ENCODE measurements around the gene PLEKHM2. TPM values are rescaled to one million over a fixed set of nuclear protein-coding genes. Genes with fewer than 3 reads are reported as not detected.

PLEKHM2 gene
- total RNA-seq, 1 experiment from 2014 or later = 41.8 TPM

GRCh38 chr1:15755646-15756040 is 71.5 kb downstream of the PLEKHM2 start:
- H3K36me3 ChIP-seq (ENCODE audit: insufficient read depth, low read length) = no peaks in the 10 kb centered on the region
- DNase-seq = no peak
- no peaks in the 10 kb centered on the region for H3K4me1 ChIP-seq (ENCODE audit: low read length)
- no peaks in the 10 kb centered on the region for H3K27me3 ChIP-seq (ENCODE audit: low read length)
- no peaks in the 10 kb centered on the region for H4K20me1 ChIP-seq (ENCODE audit: insufficient read depth, low read depth, low read length)
- no peaks in the 10 kb centered on the region for H3K79me2 ChIP-seq (ENCODE audit: low read length)
- H3K27ac ChIP-seq (ENCODE audit: low read length) = no peak overlapping the region
- H3K4me3 ChIP-seq (ENCODE audit: low read length) = no peak overlapping the region
- no peak overlapping the region for H3K9ac ChIP-seq (ENCODE audit: low read length)
- no peaks in the 10 kb centered on the region for H3K9me3 ChIP-seq (ENCODE audit: low read length)
- no peak overlapping the region for H2AFZ ChIP-seq (ENCODE audit: low read length)
- H3K4me2 ChIP-seq (ENCODE audit: low read depth, low read length, poor library complexity, severe bottlenecking) = no peak overlapping the region
- no peaks in the 10 kb centered on the region for H3K9me2 ChIP-seq (replicated peaks; ENCODE audit: insufficient read depth, low read length)

DNA sequence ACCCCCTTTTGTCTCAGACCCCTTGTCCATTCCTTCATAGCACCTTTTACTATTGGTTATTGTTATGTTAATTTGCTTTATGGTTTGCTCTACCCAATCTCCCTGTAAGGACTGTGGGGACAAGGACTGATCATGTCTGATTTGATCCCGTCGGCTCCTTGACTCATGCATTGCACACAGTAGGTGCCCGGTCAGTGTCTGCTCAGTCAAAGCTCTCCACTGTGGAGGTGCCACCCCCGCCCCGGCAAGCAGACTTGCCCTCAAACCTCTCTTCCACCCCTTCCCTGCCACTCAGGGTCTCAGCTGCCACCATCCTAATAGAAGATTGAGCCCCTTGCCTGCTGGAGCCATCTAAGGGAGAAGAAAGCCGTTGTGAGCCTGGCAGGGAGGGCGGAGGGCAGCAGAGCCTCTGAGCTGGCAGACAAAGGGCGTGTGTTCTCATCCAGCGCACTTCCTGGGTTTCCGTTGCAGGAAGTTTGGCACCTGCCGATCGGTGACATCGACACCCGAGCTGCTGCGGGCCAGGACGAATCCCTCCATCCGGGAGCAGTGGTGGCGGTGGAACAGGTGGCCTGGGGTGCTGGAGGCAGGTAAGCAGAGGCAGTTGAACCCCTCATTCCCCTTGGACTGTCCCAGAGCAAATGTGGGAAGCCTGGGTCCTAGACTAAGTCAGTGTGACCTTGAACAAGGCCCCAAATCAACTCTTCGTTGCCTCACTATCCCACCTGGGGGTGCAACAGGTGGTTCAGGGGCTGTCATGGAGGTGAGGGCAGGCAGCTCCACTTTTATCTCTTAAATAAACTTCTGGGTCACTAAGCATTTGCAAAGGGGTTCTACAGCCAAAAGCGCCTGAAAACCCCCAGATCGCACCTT is 72.3 kb downstream of the PLEKHM2 start:
- Histone ChIP-seq H2AFZ (ENCODE audit: low read length) (no peak overlapping the region), H3K36me3 (ENCODE audit: insufficient read depth, low read length) (no peaks in the 10 kb centered on the region), H3K9me2 (replicated peaks; ENCODE audit: insufficient read depth, low read length) (no peaks in the 10 kb centered on the region), H3K4me2 (ENCODE audit: low read depth, low read length, poor library complexity, severe bottlenecking) (no peak overlapping the region), H4K20me1 (ENCODE audit: insufficient read depth, low read depth, low read length) (no peaks in the 10 kb centered on the region), H3K4me3 (ENCODE audit: low read length) (no peak overlapping the region), H3K9me3 (ENCODE audit: low read length) (no peaks in the 10 kb centered on the region), H3K79me2 (ENCODE audit: low read length) (no peaks in the 10 kb centered on the region), H3K27me3 (ENCODE audit: low read length) (no peaks in the 10 kb centered on the region), H3K4me1 (ENCODE audit: low read length) (no peaks in the 10 kb centered on the region), H3K27ac (ENCODE audit: low read length) (no peak overlapping the region), H3K9ac (ENCODE audit: low read length) (no peak overlapping the region)
- no peak for DNase-seq

- Histone ChIP-seq H3K9me3 (ENCODE audit: low read length) (no peaks in the 10 kb centered on the region), H3K27ac (ENCODE audit: low read length) (no peak overlapping the region), H3K9ac (ENCODE audit: low read length) (no peak overlapping the region), H4K20me1 (ENCODE audit: insufficient read depth, low read depth, low read length) (no peaks in the 10 kb centered on the region), H3K9me2 (replicated peaks; ENCODE audit: insufficient read depth, low read length) (no peaks in the 10 kb centered on the region), H3K79me2 (ENCODE audit: low read length) (no peaks in the 10 kb centered on the region), H3K4me3 (ENCODE audit: low read length) (no peak overlapping the region), H3K27me3 (ENCODE audit: low read length) (no peaks in the 10 kb centered on the region), H3K4me2 (ENCODE audit: low read depth, low read length, poor library complexity, severe bottlenecking) (no peak overlapping the region), H2AFZ (ENCODE audit: low read length) (no peak overlapping the region), H3K36me3 (ENCODE audit: insufficient read depth, low read length) (no peaks in the 10 kb centered on the region), H3K4me1 (ENCODE audit: low read length) (no peaks in the 10 kb centered on the region)
- no peak for DNase-seq
These were observed 73.0 kb downstream of the PLEKHM2 start for GRCh38 chr1:15757016-15757543.

DNA sequence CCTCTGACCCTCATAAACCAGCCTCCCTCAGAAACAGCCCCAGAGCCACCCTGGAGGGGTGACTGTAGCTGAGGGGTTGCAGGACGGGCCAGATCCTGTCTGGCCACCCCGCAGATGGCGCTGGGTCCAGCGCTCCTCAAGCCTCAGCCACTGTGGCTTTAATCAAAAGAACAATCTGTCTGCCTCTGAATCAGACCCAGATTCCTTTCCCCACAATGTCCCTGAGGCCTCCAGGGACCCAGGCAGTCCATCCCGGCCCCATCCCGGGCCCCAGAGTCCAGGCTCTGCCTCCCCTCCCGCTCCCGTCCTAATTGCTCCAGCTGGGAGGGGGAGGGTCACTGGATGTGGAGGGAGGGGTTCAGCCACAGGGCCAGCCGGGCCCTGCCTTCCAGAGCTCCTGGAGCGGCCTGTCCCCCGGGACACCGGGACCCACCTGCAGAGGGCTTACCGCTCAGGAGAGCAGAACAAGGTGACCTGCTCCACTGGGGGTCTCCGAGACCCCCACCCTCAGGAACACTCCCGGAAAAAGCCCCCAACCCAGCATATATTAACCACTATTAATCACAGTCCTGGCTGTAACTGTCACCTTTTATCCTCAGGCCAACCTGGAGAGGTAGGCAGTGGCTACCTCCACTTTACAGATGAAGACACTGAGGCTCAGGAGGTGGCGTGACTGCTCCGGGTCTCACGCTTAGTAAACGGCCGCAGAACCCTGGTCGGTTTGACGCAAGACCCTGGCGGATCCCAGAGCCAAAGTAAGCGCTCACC is 73.6 kb downstream of the PLEKHM2 start:
- Histone ChIP-seq H3K36me3 (ENCODE audit: insufficient read depth, low read length) (no peaks in the 10 kb centered on the region), H3K4me3 (ENCODE audit: low read length) (no peak overlapping the region), H2AFZ (ENCODE audit: low read length) (no peak overlapping the region), H3K9me3 (ENCODE audit: low read length) (no peaks in the 10 kb centered on the region), H3K9me2 (replicated peaks; ENCODE audit: insufficient read depth, low read length) (no peaks in the 10 kb centered on the region), H3K79me2 (ENCODE audit: low read length) (no peaks in the 10 kb centered on the region), H3K9ac (ENCODE audit: low read length) (no peak overlapping the region), H3K4me2 (ENCODE audit: low read depth, low read length, poor library complexity, severe bottlenecking) (no peak overlapping the region), H3K27ac (ENCODE audit: low read length) (no peak overlapping the region), H3K27me3 (ENCODE audit: low read length) (no peaks in the 10 kb centered on the region), H4K20me1 (ENCODE audit: insufficient read depth, low read depth, low read length) (no peaks in the 10 kb centered on the region), H3K4me1 (ENCODE audit: low read length) (no peaks in the 10 kb centered on the region)
- DNase-seq = no peak

GRCh38 chr1:15758343-15758931 is 74.3 kb downstream of the PLEKHM2 start, which contains the start of gene FBLIM1:
TSS of gene FBLIM1 (plus strand) at chr1:15758795. CDS start at chr1:15764984, 6,189 bp downstream.
- DNase-seq = no peak
- Histone ChIP-seq H3K9me3 (ENCODE audit: low read length) (no peaks in the 10 kb centered on the region), H4K20me1 (ENCODE audit: insufficient read depth, low read depth, low read length) (no peaks in the 10 kb centered on the region), H3K4me1 (ENCODE audit: low read length) (no peaks in the 10 kb centered on the region), H3K27ac (ENCODE audit: low read length) (no peak within 1 kb of the TSS), H3K9me2 (replicated peaks; ENCODE audit: insufficient read depth, low read length) (no peaks in the 10 kb centered on the region), H3K79me2 (ENCODE audit: low read length) (no peaks in the 10 kb centered on the region), H3K9ac (ENCODE audit: low read length) (no peak within 1 kb of the TSS), H3K36me3 (ENCODE audit: insufficient read depth, low read length) (no peaks in the 10 kb centered on the region), H3K4me3 (ENCODE audit: low read length) (no peak within 1 kb of the TSS), H2AFZ (ENCODE audit: low read length) (no peak within 1 kb of the TSS), H3K4me2 (ENCODE audit: low read depth, low read length, poor library complexity, severe bottlenecking) (no peak within 1 kb of the TSS), H3K27me3 (ENCODE audit: low read length) (no peaks in the 10 kb centered on the region)

DNA sequence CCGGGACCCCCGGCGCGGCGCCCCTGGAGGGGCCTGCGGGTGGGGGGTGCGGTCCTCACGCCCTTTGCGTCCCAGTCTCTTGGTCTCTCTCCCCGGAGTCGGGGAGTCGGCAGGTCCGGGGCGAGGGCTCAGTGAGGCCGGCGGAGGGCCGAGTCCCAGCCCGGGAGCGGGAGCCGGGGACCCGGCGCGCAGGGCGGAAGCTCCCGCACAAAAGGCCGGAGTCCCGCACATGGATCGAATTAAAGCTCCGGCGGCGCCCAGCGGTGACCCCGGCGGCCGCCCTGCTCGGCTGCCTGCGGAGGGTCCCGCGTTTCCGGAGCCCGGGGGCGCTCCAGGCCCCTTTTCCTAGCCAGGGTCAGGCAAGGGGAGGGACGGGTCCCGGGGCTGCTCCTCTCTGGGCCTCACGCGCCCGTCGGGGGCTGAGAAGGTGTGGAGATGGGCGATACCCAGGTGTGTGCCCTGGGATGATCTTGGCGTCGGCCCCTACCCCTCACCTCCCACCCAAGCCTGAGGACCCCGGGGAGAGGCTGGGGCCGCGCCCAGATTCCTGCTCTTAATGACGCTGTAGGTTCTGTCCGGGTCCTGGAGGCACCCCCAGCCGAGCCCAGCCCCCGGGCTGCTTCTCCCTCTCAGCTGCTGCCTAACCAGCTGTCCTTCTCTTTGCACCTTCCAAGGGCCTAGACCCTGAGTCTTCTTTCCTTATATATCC is 75.0 kb downstream of the PLEKHM2 start:
- Histone ChIP-seq H3K4me3 (ENCODE audit: low read length) (no peak overlapping the region), H3K36me3 (ENCODE audit: insufficient read depth, low read length) (no peaks in the 10 kb centered on the region), H3K79me2 (ENCODE audit: low read length) (no peaks in the 10 kb centered on the region), H3K4me1 (ENCODE audit: low read length) (no peaks in the 10 kb centered on the region), H2AFZ (ENCODE audit: low read length) (no peak overlapping the region), H3K27ac (ENCODE audit: low read length) (no peak overlapping the region), H3K27me3 (ENCODE audit: low read length) (no peaks in the 10 kb centered on the region), H3K9me2 (replicated peaks; ENCODE audit: insufficient read depth, low read length) (no peaks in the 10 kb centered on the region), H3K9me3 (ENCODE audit: low read length) (no peaks in the 10 kb centered on the region), H4K20me1 (ENCODE audit: insufficient read depth, low read depth, low read length) (no peaks in the 10 kb centered on the region), H3K4me2 (ENCODE audit: low read depth, low read length, poor library complexity, severe bottlenecking) (no peak overlapping the region), H3K9ac (ENCODE audit: low read length) (no peak overlapping the region)
- DNase-seq = no peak

- H3K36me3 ChIP-seq (ENCODE audit: insufficient read depth, low read length) = no peaks in the 10 kb centered on the region
- no peak overlapping the region for H3K9ac ChIP-seq (ENCODE audit: low read length)
- H2AFZ ChIP-seq (ENCODE audit: low read length) = no peak overlapping the region
- no peak overlapping the region for H3K27ac ChIP-seq (ENCODE audit: low read length)
- H3K27me3 ChIP-seq (ENCODE audit: low read length) = no peaks in the 10 kb centered on the region
- no peak overlapping the region for H3K4me2 ChIP-seq (ENCODE audit: low read depth, low read length, poor library complexity, severe bottlenecking)
- H3K4me1 ChIP-seq (ENCODE audit: low read length) = peaks cover under 1% of the 10 kb centered on the region
- H3K79me2 ChIP-seq (ENCODE audit: low read length) = no peaks in the 10 kb centered on the region
- no peaks in the 10 kb centered on the region for H3K9me3 ChIP-seq (ENCODE audit: low read length)
- no peaks in the 10 kb centered on the region for H3K9me2 ChIP-seq (replicated peaks; ENCODE audit: insufficient read depth, low read length)
- H4K20me1 ChIP-seq (ENCODE audit: insufficient read depth, low read depth, low read length) = no peaks in the 10 kb centered on the region
- DNase-seq = no peak
- no peak overlapping the region for H3K4me3 ChIP-seq (ENCODE audit: low read length)
These were observed 76.5 kb downstream of the PLEKHM2 start for GRCh38 chr1:15760520-15761211.

Measured in Karpas-422 (cell line).